HG03066 (cell line): ENCODE measurements around the gene TMEM232.
"Not testable (repeated sequence)": the region's sequence is repeated elsewhere in the genome, so short reads cannot be mapped to it uniquely, and the experiment has no call there.

Source experiments
- ATAC-seq: cut with Tn5 transposase; IDR thresholded peaks from one replicate; pipeline ENCODE4 v1.9.1; 2021; ENCODE audit warnings: low read depth; ENCODE audit not compliant: unreplicated experiment

Gene TMEM232

DNA sequence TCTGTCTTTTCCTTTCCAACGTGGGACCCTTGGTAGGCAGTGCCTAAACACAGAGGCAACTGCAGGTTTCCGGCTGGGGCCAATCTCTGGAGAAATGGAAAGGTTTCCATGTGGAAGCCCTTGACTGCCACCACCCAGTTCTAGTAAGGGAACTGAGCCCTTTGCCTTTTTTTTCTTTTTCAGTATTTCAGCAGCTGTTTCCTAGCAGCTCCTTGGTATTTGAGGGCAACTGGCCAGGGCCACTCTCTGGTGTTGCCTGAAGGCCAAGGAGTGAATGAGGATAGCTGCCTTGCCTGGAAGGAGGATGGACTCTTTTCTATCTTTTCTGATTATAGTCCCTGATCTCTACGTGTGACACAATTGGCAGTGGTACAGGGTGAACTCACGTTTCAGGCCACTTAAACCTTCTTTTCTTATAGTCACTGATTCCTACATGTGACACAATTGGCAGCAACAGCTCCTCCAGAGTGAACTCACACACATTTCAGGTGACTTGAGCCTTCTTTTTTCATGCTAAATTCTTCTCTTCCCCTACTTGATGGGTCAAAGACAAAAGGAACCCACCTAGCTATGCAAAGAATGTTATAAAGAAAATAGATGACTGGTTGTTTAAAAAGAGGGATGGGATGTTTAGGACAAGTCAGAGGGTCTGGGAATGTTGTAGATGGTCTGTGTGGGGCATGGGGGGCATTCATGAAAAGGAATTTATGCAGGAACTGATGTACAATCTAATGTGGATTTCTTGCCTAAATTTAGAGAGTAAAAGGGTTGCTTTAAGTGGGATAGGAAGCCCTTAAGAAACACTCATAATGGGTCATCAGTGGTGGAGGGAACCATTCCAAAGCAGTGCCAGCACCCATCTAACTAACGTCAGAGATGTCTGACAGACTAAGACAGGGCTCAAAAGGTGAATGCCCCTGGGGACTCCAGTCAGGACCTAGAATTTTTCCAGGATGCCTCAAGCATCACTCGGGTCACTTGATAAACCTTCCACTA lies 190.1 kb downstream of the TMEM232 start:
- no peak for ATAC-seq

DNA sequence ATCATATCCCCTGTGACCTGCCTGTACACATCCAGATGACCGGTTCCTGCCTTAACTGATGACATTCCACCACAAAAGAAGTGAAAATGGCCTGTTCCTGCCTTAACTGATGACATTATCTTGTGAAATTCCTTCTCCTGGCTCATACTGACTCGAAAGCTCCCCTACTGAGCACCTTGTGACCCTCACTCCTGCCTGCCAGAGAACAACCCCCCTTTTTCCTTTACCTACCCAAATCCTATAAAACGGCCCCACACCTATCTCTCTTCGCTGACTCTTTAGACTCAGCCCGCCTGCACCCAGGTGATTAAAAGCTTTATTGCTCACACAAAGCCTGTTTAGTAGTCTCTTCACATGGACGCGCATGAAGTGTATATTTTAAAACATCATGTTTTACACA lies 191.3 kb downstream of the TMEM232 start:
- not testable (repeated sequence) for ATAC-seq

DNA sequence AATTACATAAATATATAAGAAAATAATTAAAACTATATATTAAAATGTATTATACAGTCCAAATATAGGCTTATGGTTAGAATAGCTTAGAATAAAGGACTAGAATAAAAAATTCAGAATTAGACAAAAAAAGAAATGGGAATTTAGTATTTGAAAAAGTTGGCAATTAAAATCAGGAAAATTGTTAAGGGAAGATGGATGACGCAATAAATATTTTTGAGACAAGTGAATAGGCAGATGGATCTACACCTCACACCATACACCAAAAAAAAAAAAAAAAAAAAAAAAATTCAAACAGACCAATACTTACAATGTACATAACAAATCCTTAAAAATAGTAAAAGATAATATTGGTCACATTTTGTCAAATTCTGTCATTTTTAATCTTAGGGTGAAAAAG lies 200.7 kb downstream of the TMEM232 start:
- ATAC-seq, result no peak

DNA sequence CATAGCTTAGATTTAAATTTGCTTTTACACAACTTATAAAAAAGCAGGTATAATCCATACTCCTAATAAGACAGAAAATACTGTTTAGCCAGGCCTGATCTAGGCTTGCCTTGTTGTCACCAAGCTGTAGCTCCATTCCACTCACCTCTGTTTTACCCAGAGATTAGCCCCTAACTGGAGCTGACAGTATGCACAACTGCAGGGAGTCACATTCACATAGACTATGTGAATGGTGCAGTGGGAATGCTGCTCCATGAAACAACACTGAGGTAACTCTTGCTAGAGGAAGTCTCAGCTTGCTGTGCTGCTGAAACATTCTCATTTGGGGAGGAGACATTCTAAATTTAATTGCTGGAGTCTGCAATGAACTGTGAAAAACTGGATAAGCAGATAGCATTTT lies 209.1 kb downstream of the TMEM232 start:
- ATAC-seq, result no peak

DNA sequence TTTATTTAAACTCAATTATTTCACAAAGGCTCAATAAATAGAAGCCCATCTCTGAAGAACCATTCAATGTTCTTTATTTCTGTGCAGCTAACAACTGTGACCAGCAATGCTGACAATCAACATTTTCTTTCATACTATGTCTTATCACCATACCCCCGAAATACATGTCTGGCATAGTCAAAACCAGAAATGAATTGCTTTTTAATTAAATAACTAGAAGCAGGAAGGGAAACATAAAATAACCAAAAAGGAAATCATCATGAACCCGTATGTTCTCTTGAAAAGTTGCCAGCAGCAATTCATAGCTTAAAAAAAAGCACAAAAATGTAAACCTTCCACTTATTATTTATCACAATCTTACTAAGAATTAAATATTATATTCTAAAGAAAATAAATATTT lies 212.4 kb downstream of the TMEM232 start:
- no peak for ATAC-seq

DNA sequence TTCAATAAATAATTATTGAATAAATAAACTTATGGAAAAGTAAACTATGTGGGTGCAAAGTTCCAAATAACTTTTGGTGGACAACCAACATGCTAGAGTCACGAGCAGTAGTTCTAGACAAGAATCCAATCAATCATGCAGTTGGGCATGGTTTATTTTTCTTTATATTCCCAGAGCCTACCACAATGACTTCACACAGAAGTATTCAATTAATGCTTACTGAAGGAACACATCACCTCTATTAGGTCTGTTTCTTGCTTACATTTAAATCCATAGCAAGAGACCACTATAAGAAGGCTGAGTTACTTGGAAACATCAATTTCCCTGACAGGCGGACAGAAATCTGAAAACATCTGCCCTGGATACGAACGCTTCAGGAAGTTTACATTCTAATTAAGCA lies 214.2 kb downstream of the TMEM232 start:
- ATAC-seq, result no peak

DNA sequence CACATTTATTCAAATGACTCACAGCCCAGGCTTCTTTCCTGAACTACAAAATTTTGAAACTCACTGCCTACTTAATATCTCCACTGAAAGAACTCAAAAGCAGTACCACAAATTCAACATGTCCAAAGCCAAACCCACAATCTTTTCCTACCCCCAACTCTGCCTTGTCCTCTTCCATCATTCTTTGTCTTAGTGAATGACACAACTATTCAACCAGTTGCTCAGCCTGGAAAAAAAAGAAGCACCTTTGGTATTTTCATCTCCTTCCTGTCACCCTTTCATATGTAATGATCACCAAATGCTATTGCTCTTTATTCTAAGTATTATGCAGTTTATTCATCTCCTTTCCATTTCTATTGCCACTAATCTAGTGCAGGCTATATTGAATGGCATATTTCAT lies 216.3 kb downstream of the TMEM232 start:
- ATAC-seq, result no peak

DNA sequence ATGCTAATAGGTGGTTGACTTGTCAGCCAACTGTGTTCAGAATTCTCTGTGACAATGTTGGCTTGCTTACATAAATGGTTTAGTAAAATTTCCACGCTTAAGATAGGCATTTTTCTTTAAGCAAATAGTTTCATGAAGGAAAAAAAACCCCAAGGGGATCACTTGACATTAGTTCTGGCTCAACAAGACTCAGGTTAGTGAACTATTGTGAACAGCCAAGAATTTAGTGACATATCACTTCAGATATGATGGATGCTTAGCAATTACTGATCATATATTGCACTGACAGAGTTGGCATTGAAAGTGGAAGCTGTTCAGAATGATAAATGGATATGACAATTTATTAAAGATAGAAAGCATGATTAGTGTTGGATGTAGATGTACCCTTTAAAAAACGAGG lies 218.5 kb downstream of the TMEM232 start:
- no peak for ATAC-seq

DNA sequence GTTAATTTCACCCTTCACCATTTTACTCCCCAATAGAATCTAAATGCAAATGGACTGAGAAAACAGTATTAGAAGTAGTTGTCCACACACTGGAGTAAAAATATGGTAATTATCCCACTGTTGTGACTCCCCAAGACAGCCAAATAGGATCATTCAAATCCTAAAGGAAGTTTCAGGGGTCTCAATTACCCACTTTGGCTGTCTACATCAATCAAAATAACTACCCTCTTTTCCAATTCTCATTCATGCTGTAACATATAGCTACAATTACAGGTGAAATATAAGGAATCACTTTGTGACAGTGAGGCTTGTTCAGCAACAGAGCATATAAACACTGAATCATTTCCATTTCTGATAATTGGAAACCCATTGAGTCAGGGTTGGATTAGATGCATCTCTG lies 220.1 kb downstream of the TMEM232 start:
- no peak for ATAC-seq

DNA sequence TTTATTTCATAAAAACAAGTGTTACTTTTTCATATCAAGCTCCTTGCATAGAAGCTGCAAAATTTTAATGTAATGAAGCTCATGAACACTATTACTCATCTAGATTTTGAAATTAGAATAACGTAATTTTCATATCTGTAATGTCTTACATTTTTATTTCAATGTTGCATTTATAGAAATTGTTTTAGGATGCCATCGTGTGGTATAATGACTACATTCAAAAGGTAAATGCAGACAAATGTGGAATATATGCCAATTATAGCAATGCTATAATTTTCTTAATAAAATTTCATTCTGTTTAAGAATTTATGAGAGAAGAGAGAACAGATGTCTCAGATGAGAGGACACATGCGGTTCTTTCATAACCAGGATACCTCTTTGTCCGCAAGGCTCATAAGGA lies 230.2 kb downstream of the TMEM232 start:
- no peak for ATAC-seq

DNA sequence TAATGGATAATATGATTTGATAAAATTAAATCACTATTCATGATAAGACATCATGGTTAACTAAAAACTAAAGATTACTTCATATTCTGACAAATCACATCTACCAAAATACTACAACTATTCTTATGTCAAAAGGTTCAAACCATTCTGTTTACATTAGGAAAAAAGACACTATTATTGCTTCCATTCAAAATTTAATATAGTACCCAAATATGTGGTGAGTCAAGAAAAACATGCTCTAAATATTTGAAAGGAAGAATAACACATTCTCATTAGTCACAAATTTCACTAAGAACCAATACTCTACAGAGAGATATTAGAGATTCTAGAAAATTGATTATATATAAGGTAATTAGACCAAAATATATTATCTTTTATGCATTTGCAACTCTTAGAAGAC lies 234.0 kb downstream of the TMEM232 start:
- no peak for ATAC-seq

DNA sequence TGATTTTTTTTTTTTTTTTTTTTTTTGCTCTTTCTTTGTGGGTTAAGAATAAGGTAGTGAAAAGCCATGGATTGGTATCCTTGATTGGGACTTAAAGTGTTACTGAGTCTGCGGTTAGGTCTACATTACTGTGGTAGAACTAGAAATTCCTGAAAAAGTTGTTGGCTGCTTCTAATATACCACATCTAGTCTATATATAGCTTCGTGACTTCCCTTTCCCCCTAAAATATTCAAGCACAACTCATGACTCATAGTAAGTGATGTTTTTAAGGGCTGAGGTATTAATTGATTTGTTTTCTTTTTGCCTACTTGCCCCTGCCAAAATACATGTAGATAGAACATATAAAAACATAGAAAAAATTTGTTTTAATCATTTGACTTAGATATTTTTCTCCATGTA lies 247.6 kb downstream of the TMEM232 start:
- ATAC-seq, result no peak

DNA sequence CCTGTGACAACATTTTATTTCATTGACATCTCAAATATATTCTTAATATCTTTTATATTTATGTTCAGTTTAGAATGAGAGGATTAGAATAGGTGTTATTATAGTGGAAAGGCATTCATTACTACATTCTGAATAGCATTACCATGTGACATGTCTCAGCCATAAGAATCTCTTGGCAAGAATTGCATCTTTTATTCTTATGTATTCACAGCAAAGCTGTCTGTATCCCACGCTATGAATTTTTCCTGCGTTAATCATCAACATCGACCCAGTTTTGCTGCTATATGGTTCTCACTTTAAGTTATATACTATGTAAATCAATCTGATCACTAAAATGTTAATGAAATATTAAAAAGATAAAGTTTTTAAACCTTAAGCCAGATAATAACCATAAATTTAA lies 248.6 kb downstream of the TMEM232 start:
- ATAC-seq, result no peak

DNA sequence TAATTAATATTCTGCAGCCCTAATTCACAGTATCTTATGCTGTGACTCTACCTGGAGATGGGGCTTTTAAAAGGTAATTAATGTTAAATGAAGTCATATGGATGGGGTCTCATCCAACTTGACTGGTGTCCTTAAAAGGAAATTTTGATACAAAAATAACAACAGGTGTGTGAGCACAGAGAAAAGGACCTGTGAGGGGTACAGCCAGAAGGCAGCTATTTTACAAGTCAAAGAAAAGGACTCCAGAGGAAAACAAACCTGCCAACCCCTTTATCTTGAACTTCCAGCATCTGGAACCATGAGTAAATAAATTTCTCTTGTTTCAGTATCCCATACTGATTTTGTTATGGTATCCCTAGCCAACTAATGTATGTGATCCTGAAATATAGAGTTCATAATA lies 250.3 kb downstream of the TMEM232 start:
- ATAC-seq, result no peak

DNA sequence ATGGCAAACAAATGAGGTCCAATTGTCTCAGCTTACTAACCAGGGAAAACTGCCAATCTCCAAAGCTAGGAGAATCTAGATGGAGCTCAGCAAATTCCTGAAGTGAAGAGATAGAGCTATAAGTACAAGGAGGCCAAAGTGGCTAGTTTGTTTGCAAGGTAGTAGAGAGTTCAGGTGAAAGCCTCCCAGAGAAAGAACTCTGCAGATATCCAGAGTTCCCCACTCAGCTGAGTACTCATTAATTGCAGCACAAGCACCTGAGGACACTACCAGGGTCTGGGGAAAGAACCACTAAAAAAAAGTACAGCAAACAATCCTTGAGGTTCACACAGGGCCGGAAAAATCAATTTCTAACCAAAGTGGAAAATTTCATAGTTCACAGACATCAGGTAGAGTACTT lies 250.9 kb downstream of the TMEM232 start:
- ATAC-seq, result no peak

DNA sequence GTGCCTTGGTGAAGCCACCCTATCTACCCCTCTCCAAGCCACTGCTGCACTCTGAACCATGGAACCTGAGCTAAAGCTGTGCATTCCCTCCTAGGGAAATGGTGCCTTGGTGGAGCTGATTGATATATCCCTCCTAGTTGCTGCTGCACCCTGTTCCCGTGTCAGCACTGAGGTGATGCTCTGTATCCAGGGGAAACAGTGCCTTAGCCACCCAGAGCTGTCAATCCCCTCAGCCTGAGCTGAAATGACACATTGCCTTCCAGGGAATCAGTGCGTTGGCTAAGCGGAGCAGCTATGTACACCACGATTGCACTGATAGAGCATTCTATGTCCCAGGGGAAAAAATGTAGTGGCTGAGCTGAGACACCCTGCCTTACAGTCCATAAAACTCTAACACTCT lies 257.0 kb downstream of the TMEM232 start:
- ATAC-seq, result no peak

DNA sequence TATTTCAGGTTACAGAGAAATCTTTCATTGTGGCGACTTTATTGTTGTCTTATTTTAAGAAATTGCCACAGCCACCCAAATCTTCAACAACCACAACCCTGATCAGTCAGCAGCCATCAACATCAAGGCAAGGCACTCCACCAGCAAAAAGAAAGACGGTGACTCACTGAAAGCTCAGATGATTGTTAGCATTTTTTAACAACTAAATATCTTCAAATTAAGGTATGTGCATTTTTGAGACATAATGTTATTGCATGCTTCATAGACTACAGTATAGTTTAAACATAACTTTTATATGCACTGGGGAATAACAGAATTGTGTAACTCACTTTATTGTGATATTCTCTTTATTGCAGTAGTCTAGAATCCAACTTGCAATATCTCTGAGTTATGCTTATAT lies 263.4 kb downstream of the TMEM232 start:
- no peak for ATAC-seq

DNA sequence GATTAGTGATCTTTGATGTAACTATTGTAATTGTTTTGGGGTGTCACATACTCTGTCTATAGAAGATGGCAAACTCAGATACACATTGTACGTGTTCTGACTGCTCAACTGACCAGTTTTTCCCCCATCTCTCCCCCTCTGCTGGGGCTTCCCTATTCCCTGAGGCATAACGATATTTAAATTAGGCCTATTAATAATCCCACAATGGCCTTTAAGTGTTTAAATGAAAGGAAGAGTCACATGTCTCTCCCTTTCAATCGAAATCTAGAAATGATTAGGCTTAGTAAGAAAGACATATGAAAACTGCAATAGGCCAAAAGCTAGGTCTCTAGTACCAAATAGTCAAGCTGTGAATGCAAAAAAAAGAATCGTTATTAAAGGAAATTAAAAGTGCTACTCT lies 265.6 kb downstream of the TMEM232 start:
- ATAC-seq, result no peak

DNA sequence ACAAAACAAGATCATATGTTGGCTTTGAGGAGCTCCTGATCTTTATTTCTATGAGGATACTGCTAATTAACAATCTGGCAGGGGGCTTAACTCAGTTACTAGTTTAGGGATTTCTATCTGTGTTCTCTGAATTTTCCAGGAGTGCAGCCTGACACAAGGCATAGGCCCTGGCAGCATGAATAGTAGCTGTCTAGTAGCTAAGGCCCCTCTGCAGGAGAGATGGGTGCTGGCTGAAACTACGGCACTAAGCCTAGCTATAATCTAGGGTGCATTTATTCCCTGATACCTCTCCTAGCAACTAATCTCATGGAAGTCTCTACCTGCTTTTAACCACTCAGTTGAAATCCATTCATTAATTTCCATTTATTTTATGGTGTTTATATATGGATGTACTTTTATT lies 268.2 kb downstream of the TMEM232 start:
- no peak for ATAC-seq

DNA sequence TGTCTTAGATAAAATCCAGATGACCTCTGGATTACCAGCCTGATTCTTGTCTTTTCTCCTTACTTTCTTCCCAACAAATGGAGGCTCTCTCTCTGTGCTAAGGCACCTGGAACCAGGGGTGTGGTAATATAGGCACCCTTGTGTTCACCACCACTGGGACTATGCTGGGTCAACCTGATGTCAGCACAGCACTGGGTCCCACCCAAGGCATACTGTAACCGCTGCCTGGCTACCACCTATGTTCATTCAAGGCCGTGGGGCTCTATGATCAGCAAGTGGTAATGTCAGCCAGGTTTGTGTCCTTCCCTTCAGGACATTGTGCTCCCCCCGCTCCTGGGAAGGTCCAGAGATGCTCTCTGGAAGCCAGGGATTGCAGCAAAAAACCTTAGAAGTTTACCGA lies 283.6 kb downstream of the TMEM232 start:
- ATAC-seq, result no peak

DNA sequence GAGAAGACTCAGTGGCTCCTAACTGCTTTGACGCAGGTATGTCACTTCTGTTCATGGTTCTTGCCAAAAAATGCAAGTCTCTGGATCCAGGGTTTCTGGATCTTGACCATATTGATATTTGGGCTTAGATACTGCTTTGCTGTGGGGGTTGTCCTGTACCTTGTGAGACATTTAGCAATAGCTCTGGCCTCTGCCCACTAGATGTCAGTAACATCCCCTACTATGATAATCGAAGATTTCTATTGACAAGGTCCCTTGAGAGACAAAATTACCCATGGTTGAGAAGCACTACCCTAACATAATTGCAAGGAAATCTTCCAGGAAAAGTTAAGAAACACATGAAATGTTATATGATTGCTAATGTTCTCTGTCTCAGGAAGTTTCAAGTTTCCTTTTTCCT lies 285.4 kb downstream of the TMEM232 start:
- no peak for ATAC-seq

DNA sequence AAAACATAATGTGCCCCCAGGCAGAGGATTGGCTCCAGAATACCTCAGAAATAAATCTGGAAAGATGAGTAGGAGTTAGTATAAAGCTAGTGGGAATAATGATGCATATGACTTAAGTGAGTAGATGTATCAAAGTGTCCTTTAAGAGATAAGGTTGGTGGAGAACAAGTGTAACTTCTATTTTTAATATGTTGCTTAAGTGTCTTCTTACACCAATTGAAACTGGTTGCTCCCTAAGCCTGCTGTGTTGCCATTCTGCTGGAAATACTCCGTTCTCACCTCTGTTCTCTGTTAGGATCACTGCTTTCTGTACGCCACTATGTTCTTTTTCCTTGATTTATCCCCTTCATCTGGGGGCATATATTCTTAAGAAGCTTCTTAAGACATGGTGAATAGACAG lies 286.4 kb downstream of the TMEM232 start:
- ATAC-seq, result no peak

DNA sequence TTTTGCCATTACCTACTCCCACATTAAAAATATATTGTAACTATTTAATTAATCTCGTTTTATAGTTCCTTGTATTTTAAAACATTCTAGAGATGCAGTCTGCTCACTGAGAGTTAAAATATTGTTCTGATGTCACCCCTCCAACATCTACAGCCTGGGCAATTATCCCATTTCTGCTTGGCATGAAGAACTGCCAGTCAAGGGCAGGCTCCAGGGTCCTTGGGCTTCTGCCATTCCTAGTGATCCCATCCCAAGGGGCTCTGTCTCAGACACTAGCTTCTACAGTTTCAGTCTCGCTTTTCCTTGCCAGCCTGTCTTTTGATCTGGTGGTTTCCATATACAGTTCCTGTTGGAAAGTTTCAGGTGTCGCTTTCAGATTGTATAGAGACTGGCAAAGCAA lies 287.2 kb downstream of the TMEM232 start:
- ATAC-seq, result no peak
